ENCODE results near the gene AHI1.

AHI1 gene

DNA sequence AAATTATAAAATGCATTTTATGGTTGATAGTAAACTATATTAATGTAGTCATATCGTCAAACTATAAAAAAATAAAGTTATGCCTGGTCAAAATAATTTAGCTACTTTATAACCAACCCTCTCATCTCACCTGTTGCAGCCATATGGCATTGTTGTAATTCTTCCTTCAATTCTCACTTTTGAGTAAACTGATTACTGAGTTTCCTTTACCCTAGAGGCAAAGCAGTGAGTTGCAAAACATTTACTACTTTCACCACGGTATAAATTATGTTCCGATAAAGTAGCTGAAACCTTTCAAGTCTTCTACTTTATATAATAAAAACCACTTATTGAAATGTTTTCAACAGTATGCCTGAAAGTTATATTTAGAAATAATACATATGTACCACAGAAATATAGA lies 113.8 kb downstream of the AHI1 start:
- Histone ChIP-seq H3K4me3 (IDR thresholded peaks at IDR 0.05; ENCODE audit: insufficient read depth, low read depth, low read length) (no peak overlapping the region), H4K20me1 (ENCODE audit: insufficient read depth) (no peaks in the 10 kb centered on the region), H3K79me2 (ENCODE audit: insufficient read depth, low read depth) (no peaks in the 10 kb centered on the region), H3K4me1 (ENCODE audit: low read depth, poor library complexity, severe bottlenecking) (peaks cover 8% of the 10 kb centered on the region), H3K9ac (no peak overlapping the region), H3K27ac (no peak overlapping the region), H3K4me2 (no peak overlapping the region), H3K36me3 (ENCODE audit: insufficient read depth) (no peaks in the 10 kb centered on the region), H3K27me3 (ENCODE audit: insufficient read depth, low read depth) (no peaks in the 10 kb centered on the region), H2AFZ (ENCODE audit: low read depth) (no peak overlapping the region)
- TF ChIP-seq, protein P1, sequence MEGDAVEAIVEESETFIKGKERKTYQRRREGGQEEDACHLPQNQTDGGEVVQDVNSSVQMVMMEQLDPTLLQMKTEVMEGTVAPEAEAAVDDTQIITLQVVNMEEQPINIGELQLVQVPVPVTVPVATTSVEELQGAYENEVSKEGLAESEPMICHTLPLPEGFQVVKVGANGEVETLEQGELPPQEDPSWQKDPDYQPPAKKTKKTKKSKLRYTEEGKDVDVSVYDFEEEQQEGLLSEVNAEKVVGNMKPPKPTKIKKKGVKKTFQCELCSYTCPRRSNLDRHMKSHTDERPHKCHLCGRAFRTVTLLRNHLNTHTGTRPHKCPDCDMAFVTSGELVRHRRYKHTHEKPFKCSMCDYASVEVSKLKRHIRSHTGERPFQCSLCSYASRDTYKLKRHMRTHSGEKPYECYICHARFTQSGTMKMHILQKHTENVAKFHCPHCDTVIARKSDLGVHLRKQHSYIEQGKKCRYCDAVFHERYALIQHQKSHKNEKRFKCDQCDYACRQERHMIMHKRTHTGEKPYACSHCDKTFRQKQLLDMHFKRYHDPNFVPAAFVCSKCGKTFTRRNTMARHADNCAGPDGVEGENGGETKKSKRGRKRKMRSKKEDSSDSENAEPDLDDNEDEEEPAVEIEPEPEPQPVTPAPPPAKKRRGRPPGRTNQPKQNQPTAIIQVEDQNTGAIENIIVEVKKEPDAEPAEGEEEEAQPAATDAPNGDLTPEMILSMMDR (conservative IDR thresholded peaks at IDR 0.05; ENCODE audit: low read depth, low read length) = no peak

DNA sequence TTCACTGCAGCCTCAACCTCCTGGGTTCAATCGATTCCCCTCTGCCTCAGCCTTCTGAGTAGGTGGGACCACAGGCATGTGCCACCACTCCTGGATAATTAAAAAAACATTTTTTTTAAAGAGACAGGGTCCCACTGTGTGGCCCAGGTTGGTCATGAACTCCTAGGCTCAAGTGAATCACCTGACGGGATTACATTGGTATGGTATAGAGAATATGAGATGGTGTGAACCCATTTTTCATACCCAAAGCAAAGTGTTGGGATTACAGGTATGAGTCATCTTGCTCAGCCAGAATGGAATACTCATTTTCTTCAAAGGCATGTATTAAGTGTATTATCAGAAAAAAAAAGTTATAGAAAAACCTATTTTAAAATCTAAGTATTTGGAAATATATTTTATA lies 114.2 kb downstream of the AHI1 start:
- Histone ChIP-seq H3K4me2 (no peak overlapping the region), H4K20me1 (ENCODE audit: insufficient read depth) (no peaks in the 10 kb centered on the region), H3K79me2 (ENCODE audit: insufficient read depth, low read depth) (no peaks in the 10 kb centered on the region), H3K4me1 (ENCODE audit: low read depth, poor library complexity, severe bottlenecking) (peaks cover 8% of the 10 kb centered on the region), H3K9ac (no peak overlapping the region), H3K27me3 (ENCODE audit: insufficient read depth, low read depth) (no peaks in the 10 kb centered on the region), H3K27ac (no peak overlapping the region), H3K4me3 (IDR thresholded peaks at IDR 0.05; ENCODE audit: insufficient read depth, low read depth, low read length) (no peak overlapping the region), H3K36me3 (ENCODE audit: insufficient read depth) (no peaks in the 10 kb centered on the region), H2AFZ (ENCODE audit: low read depth) (no peak overlapping the region)
- TF ChIP-seq, protein P1 (conservative IDR thresholded peaks at IDR 0.05; ENCODE audit: low read depth, low read length) = no peak

DNA sequence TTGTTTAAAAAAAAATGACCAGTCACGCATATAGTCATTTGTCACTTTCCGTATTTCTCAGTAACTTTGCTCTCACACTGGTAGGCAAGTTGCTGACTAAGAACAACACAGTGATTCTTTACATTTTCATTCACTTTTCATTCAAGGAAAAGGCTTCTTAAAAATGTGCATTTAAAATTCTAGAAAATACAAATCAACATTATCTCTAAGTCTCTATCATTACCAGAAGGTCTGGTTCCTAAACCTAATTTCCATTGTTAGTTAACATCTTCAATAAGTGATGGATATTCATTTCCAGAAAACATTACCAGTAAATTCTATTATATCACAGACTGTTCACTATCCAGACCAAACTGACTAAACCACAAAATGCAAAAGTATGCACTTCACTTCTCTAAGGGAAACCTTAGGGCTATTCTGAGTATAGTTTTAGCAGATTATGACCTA lies 115.3 kb downstream of the AHI1 start:
- Histone ChIP-seq H3K4me1 (ENCODE audit: low read depth, poor library complexity, severe bottlenecking) (peaks cover 8% of the 10 kb centered on the region), H3K4me3 (IDR thresholded peaks at IDR 0.05; ENCODE audit: insufficient read depth, low read depth, low read length) (no peak overlapping the region), H3K9ac (no peak overlapping the region; the same call in 1 of the 2 replicates), H3K4me2 (no peak overlapping the region), H3K79me2 (ENCODE audit: insufficient read depth, low read depth) (no peaks in the 10 kb centered on the region), H4K20me1 (ENCODE audit: insufficient read depth) (no peaks in the 10 kb centered on the region), H2AFZ (ENCODE audit: low read depth) (no peak overlapping the region), H3K27me3 (ENCODE audit: insufficient read depth, low read depth) (no peaks in the 10 kb centered on the region), H3K36me3 (ENCODE audit: insufficient read depth) (no peaks in the 10 kb centered on the region), H3K27ac (no peak overlapping the region)
- TF ChIP-seq, protein P1 (conservative IDR thresholded peaks at IDR 0.05; ENCODE audit: low read depth, low read length) = no peak

DNA sequence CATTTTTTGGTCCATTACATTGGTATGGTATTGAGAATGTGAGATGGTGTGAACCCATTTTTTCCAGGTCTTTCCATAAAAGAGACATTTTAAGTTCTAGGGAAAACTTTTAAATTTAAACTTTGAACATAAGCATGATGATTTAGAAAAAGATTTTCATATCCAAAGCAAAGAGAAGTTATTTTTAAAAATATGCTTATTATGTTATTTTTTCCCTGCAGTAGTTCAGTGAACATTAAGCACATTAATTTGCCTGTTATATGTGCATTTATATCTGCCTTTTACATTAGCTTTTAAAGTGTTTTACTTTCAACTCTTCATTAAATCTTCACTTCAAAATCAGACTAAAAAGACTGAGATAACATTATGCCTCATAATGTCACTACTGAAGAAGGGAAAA lies 116.7 kb downstream of the AHI1 start:
- H3K4me1 ChIP-seq (ENCODE audit: low read depth, poor library complexity, severe bottlenecking) = peaks cover 8% of the 10 kb centered on the region
- TF ChIP-seq, protein P1 (conservative IDR thresholded peaks at IDR 0.05; ENCODE audit: low read depth, low read length) = no peak

More for the DNA sequence above, 116.7 kb downstream of the AHI1 start:
- Histone ChIP-seq H3K4me3 (IDR thresholded peaks at IDR 0.05; ENCODE audit: insufficient read depth, low read depth, low read length) (no peak overlapping the region), H3K79me2 (ENCODE audit: insufficient read depth, low read depth) (no peaks in the 10 kb centered on the region), H3K9ac (no peak overlapping the region), H3K36me3 (ENCODE audit: insufficient read depth) (no peaks in the 10 kb centered on the region), H4K20me1 (ENCODE audit: insufficient read depth) (no peaks in the 10 kb centered on the region), H3K27me3 (ENCODE audit: insufficient read depth, low read depth) (no peaks in the 10 kb centered on the region), H2AFZ (ENCODE audit: low read depth) (no peak overlapping the region), H3K4me2 (no peak overlapping the region), H3K27ac (no peak overlapping the region)

All from KMS-11 (cell line).